Activated CD4-positive, CD25-positive, alpha-beta regulatory T cell (primary cell): ENCODE results near the gene FAM111A.

Experiments
- DNase-seq, 4 experiments: peaks; one replicate each; lab custom pipeline; 2025; lab: John Stamatoyannopoulos, UW

Gene FAM111A

GRCh38 chr11:59180168-59180776 lies 37.6 kb downstream of the FAM111A start:
- no peak for DNase-seq

DNA sequence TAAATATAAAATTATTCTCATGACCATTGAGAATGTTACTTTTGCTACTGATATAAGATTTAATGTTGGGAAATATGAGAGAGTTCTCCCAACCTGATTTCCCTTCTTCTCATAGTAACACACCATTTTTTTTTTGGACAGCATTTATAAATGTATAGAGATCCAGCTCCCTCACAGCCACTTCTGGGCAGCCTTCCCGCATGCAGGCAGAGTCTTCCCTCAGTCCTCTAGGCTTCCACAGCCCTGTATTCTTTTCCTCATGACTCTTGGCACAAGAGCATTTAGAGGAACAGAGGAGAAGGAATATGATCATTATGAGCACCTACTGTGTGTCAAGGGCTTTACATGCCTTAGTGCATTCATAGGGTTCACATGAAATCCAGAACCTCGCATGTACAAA lies 38.3 kb downstream of the FAM111A start:
- no peak for DNase-seq

- no peak for DNase-seq
These were observed 39.2 kb downstream of the FAM111A start for GRCh38 chr11:59181746-59182456.

GRCh38 chr11:59182457-59183151 lies 39.9 kb downstream of the FAM111A start:
- DNase-seq: no peak

DNA sequence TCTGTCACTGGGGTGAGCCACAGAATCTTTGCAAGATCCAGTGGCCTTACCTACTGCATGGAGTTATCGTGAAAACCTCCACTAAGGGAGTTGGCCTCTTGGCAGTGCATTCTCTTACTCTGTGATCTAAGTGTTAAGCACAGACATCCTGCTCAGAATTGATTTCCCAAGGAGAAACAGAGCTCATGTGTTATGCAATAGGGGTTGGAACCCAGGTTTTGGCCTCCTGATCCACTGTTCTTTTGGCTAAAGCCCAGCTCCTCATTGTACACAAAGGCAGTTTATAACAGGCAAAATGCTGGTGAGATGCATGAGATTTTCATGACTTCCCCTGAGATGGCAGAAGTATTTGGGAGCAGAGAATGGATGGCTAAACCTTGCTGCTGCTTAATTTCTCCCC lies 41.1 kb downstream of the FAM111A start:
- DNase-seq: no peak

DNA sequence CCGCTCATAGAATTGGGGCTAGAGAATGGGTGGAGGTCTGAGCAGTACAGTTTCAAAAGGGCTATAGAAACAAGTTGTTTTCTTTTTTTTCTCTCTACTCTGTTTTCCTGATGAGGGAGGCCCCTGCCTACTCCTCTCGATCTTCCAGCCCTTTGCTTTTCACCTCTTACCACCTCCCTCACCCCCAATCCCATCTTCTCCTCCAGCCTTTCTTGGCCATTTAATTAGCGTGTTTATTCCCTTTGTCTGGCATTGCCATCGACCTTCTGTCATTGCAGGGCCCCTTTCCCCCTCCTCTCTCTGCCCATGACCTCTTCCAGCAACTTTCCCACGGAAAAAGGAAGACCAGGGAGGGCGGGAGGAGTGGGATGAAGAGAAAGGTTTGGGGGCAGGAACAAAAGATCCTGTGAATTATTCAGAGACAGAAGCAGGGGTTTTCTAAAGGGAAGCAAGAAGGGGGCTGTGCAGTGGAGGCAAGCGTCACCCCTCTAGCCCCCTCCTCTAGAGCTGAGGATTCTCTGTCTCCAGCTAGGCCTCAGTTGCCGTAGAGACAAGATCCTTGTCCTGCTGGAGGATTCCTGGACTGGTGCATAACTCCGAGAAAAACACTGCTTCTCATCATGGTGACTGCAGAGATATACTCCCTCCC lies 42.2 kb downstream of the FAM111A start:
- DNase-seq: no peak

- no peak for DNase-seq
These were observed 42.8 kb downstream of the FAM111A start for GRCh38 chr11:59185386-59185945.

GRCh38 chr11:59186130-59186594 lies 43.5 kb downstream of the FAM111A start:
- DNase-seq: peak in 2 of 4 experiments; percentile 10 to 15

- no peak for DNase-seq
These were observed 44.4 kb downstream of the FAM111A start for GRCh38 chr11:59187035-59187434.

DNA sequence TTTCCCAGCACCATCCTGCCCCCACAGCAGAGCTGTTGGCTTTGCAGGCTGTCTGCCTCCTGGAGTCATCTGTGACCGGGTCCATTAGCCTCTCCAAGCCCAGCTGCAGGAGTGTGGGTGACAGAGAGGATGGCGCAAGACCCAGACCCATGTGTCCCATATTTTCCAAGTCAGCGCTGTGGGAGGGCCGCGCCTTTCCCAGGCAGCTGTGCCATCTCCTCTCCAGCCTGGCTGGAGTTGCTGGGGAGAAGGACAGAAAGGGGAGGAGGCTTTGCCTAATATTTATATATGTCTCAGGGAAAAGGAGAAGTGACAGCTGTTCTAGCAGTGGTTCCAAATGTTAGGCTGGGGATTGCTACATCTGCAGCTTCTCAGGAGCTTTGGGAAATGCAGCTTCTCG lies 44.9 kb downstream of the FAM111A start:
- DNase-seq: no peak

DNA sequence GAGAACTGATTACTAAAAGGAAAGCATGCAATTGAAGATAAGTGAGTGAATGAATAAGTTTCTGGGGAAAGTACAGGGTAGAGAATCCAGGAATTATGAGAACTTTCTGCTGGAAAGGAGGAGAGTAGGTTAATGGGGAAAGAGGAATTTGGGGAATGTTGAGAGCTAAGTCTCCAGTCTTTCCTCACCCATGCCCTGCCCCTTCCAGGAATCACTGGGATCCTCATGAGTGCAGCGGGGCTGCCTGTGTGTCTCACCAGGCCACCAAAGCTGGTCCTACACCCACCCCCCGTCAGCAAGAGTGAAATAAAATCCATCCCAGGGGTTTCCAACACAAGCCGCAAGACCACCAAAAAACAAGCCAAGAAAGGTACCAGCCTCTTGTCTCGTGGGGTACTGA lies 46.3 kb downstream of the FAM111A start:
- no peak for DNase-seq

- DNase-seq: no peak
These were observed 47.3 kb downstream of the FAM111A start for GRCh38 chr11:59189986-59190385.

DNA sequence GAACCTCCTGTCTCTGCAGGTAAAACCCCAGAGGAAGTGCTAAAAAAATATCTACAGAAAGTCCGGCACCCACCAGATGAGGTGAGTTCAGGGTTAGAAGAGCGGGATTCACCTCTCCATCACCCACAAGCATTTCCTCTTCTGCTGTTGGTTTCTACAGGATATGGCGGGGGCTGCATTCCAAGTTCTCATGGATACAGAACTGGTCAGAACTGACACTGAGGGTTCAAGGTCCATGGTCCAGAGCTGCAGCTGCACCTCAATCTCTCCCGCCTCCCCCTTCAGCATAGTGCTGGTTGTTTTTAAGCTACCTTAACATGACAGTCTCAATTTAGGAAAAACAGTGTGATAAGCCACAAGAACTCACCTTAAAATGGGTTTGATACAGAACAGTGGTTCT lies 48.4 kb downstream of the FAM111A start:
- DNase-seq: no peak

- DNase-seq: no peak
These were observed 49.2 kb downstream of the FAM111A start for GRCh38 chr11:59191890-59192289.

GRCh38 chr11:59192446-59193020 lies 49.9 kb downstream of the FAM111A start:
- no peak for DNase-seq

DNA sequence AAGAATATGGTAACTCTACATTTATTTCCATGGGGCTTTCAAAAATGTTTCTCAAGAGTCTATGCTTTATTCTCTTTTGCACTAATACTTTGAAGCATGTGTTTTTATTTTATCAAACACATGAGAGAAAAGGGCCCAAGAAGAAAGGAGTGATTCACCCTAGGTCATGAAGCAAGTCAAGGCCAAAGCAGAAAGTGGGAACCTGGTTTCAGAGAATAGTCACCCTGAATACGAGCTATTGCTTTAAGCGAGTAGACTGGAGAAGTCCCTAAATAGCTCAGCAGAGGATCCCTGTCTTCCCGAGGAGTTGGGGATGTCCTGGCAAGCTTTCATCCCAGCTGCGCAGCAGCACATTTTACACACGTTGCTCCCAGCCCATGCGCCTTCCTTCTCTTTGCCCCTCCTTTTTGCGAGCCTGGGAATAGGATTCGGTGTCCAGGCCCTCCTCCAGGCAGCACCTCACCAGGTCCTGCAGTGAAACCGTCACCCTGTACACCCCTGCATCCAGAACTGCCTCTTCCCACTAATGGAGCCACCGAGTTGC lies 51.0 kb downstream of the FAM111A start:
- DNase-seq: no peak

DNA sequence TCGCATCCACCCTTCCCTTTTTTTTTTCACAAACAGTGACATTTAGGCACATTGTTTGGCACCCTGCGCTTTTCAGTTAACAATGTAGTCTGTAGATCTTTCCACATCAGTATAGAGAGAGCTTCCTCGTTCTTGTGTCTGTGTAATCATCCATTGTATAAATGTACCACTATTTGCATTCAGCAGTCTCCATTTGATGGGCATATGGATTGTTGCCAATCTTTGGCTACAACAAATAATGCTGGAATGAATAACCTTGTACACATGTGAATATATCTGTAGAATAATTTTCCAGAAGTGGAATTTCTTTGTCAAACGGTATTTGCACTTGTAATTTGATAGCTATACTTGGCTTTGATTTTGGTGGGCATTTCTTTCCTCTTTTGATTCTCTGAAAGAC lies 52.9 kb downstream of the FAM111A start:
- DNase-seq: no peak

- no peak for DNase-seq
These were observed 54.1 kb downstream of the FAM111A start for GRCh38 chr11:59196777-59197176.

GRCh38 chr11:59197991-59198390 lies 55.3 kb downstream of the FAM111A start:
- DNase-seq: no peak

DNA sequence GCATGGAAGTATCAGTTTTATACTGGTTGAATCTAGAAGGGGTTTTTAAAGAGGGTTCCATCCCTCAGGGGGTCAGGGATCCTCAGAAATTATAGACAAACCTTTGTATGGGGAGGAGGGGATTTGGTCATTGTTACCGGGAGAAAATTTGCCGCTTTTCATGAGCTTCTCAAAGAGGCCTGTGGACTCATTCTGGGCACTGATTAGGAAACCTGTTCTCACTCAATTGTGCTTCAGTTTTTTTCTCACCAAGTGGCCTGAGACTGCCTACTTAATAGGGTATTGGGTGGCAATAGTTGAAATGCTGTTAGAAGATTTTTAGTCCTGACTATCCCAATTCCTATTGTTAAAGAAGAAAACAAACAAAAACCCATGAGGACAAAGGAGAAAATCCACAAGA lies 56.1 kb downstream of the FAM111A start:
- DNase-seq: no peak

DNA sequence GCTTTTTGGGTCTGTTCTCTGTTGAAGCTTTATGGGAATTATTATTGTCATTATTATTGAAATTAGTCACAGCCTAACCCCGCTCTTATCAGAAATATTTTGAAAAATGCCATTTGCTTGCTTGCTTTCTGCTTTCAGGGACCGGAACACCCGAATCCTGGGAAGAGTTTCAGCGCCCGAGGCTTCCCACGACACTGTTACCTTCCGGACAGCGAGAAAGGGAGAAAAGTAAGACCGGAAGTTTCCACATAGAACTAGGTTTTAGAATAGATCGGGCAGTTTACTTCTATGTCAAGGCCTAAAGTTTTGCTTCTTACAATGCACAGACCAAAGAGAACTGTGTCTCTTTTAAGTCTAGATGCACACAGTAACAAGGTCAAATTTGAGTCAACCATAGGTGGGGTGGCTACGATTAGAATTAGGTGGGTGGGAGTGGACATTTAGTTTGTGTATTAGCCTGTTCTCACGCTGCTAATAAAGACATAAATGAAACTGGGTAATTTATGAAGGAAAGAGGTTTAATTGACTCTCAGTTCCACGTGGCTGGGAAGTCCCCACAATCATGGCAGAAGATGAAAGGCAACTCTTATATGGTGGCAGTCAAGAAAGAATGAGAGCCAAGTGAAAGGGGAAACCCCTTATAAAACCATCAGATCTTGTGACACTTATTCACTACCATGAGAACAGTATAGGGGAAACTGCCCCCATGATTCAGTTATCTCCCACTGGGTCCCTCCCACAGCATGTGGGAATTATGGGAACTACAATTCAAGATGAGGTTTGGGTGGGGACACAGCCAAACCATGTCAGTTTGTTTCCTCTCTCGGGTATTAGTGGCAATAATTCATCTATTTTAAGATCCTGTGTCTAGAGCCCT lies 57.1 kb downstream of the FAM111A start:
- DNase-seq: no peak
